K562 (cell line): ENCODE measurements around the gene SLC22A12. TPM values are rescaled to one million over a fixed set of nuclear protein-coding genes. Genes with fewer than 3 reads are reported as not detected.

Experiments used
- ARID1B ChIP-seq: fragments of 450-650 bp; IDR thresholded peaks from 2 replicates; pipeline ENCODE4 v1.6.1; 2016; ENCODE audit warnings: antibody characterized with exemption, mild to moderate bottlenecking, inconsistent platforms
- CHD2 ChIP-seq: IDR thresholded peaks from 2 replicates; pipeline ENCODE4 v1.6.1; 2011; ENCODE audit warnings: low read depth, low read length
- FOS ChIP-seq: IDR thresholded peaks from 3 replicates; pipeline ENCODE4 v1.6.1; 2011; ENCODE audit not compliant: insufficient read length; ENCODE audit errors: extremely low read depth
- MLLT1 ChIP-seq, 2 experiments: fragments of 450-650 bp; IDR thresholded peaks; 2 replicates each; pipeline ENCODE4 v1.6.1; 2016
- NFRKB ChIP-seq: fragments of 450-650 bp; IDR thresholded peaks from 2 replicates; pipeline ENCODE4 v1.6.1; 2016; ENCODE audit warnings: low read depth
- NKRF ChIP-seq: fragments of 450-650 bp; IDR thresholded peaks from 2 replicates; pipeline ENCODE4 v1.6.1; 2016; ENCODE audit warnings: borderline replicate concordance
- PHF8 ChIP-seq: fragments of 200-600 bp; sonication (generic); IDR thresholded peaks from 2 replicates; pipeline ENCODE4 v1.6.1; 2012; ENCODE audit warnings: mixed run types, mild to moderate bottlenecking, inconsistent platforms, low read length, moderate library complexity, borderline replicate concordance
- PYGO2 ChIP-seq: fragments of 450-650 bp; IDR thresholded peaks from 2 replicates; pipeline ENCODE4 v1.6.1; 2016; ENCODE audit warnings: mild to moderate bottlenecking, missing genetic modification characterization, moderate library complexity, missing compliant biosample characterization
- RBBP5 ChIP-seq: fragments of 200-600 bp; sonication (generic); IDR thresholded peaks from 2 replicates; pipeline ENCODE4 v1.6.1; 2012; ENCODE audit warnings: borderline replicate concordance, mild to moderate bottlenecking, low read length, control low read depth, inconsistent platforms; ENCODE audit not compliant: insufficient read depth, poor library complexity, severe bottlenecking
- SAFB ChIP-seq: fragments of 200-400 bp; formaldehyde crosslinking; IDR thresholded peaks from 2 replicates; pipeline ENCODE4 v1.6.1; 2017; ENCODE audit warnings: low read depth, low read length, borderline replicate concordance
- SAFB2 ChIP-seq: fragments of 200-400 bp; formaldehyde crosslinking; IDR thresholded peaks from 2 replicates; pipeline ENCODE4 v1.6.1; 2018; ENCODE audit warnings: borderline replicate concordance, low read length, low read depth, moderate library complexity; ENCODE audit not compliant: severe bottlenecking
- SNRNP70 ChIP-seq: fragments of 200-400 bp; formaldehyde crosslinking; optimal IDR thresholded peaks from 2 replicates; pipeline ENCODE3; 2017; ENCODE audit warnings: low read depth, low read length
- ZC3H8 ChIP-seq: fragments of 450-650 bp; IDR thresholded peaks from 2 replicates; pipeline ENCODE4 v1.6.1; 2017
- ZKSCAN8 ChIP-seq: fragments of 200-800 bp; sonication (Bioruptor generic); IDR thresholded peaks from 2 replicates; pipeline ENCODE4 v1.6.1; 2016; ENCODE audit warnings: missing genetic modification characterization, missing compliant biosample characterization
- polyA plus RNA-seq, 8 experiments: library from polyadenylated mRNA; depleted of rRNA in 4 of 8; stranded (reverse) in 5 of 8; unstranded in 3 of 8; fragments of >200 nt; fragmentation: Nextera tagmentation in 2 of 8; fragmentation: Illumina TruSeq in 1 of 8; extraction: Ambion mirVana in 2 of 8; extraction: Trizol in 1 of 8; gene quantifications; 2 replicates each; pipeline versions ENCODE4 v1.2.1 to v1.2.3, GENCODE V29; 2011 to 2014; ENCODE audit warnings: inconsistent platforms in 1 of 8, missing spikeins in 1 of 8
- total RNA-seq, 7 experiments: library from RNA; depleted of rRNA in 6 of 7; stranded (reverse); fragments of >200 nt in 6 of 7; fragmentation: Illumina TruSeq in 2 of 7; extraction: Trizol in 2 of 7; gene quantifications; 2 replicates each; pipeline versions ENCODE4 v1.2.1 to v1.2.3, GENCODE V29; 2011 to 2021; ENCODE audit warnings: low replicate concordance in 1 of 7
- TF ChIP-seq, protein P1 (sequence below): sonication (generic); formaldehyde crosslinking; IDR thresholded peaks from 2 replicates; pipeline ENCODE4 v1.8.0; 2022; ENCODE audit warnings: mild to moderate bottlenecking, missing genetic modification reagents
- TF ChIP-seq, protein P2 (sequence below): IDR thresholded peaks from 2 replicates; pipeline ENCODE4 v1.6.1; 2016; ENCODE audit warnings: missing genetic modification characterization, missing compliant biosample characterization
- TF ChIP-seq, protein P3 (sequence below): fragments of 250-450 bp; sonication (Bioruptor Pico); IDR thresholded peaks from 2 replicates; pipeline ENCODE4 v1.5.1; 2021; ENCODE audit warnings: mild to moderate bottlenecking

SLC22A12 gene
- total and polyA plus RNA-seq, 9 of the 15 experiments (the other 6 are each of a cell fraction or from before 2014, with no cell fraction given) = not detected

GRCh38 chr11:64543818-64544217 lies 47.2 kb upstream of the SLC22A12 start (continued):
- TF ChIP-seq MLLT1 (IDR thresholded peaks at IDR 0.05) = 0 out of 4 replicates have a peak, but pooled peaks of 1 of the 2 experiments have one; percentile 24
- TF ChIP-seq, protein P1, sequence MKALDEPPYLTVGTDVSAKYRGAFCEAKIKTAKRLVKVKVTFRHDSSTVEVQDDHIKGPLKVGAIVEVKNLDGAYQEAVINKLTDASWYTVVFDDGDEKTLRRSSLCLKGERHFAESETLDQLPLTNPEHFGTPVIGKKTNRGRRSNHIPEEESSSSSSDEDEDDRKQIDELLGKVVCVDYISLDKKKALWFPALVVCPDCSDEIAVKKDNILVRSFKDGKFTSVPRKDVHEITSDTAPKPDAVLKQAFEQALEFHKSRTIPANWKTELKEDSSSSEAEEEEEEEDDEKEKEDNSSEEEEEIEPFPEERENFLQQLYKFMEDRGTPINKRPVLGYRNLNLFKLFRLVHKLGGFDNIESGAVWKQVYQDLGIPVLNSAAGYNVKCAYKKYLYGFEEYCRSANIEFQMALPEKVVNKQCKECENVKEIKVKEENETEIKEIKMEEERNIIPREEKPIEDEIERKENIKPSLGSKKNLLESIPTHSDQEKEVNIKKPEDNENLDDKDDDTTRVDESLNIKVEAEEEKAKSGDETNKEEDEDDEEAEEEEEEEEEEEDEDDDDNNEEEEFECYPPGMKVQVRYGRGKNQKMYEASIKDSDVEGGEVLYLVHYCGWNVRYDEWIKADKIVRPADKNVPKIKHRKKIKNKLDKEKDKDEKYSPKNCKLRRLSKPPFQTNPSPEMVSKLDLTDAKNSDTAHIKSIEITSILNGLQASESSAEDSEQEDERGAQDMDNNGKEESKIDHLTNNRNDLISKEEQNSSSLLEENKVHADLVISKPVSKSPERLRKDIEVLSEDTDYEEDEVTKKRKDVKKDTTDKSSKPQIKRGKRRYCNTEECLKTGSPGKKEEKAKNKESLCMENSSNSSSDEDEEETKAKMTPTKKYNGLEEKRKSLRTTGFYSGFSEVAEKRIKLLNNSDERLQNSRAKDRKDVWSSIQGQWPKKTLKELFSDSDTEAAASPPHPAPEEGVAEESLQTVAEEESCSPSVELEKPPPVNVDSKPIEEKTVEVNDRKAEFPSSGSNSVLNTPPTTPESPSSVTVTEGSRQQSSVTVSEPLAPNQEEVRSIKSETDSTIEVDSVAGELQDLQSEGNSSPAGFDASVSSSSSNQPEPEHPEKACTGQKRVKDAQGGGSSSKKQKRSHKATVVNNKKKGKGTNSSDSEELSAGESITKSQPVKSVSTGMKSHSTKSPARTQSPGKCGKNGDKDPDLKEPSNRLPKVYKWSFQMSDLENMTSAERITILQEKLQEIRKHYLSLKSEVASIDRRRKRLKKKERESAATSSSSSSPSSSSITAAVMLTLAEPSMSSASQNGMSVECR = no peak
- TF ChIP-seq CHD2 = no peak
- no peak for TF ChIP-seq NKRF
- TF ChIP-seq, protein P2, sequence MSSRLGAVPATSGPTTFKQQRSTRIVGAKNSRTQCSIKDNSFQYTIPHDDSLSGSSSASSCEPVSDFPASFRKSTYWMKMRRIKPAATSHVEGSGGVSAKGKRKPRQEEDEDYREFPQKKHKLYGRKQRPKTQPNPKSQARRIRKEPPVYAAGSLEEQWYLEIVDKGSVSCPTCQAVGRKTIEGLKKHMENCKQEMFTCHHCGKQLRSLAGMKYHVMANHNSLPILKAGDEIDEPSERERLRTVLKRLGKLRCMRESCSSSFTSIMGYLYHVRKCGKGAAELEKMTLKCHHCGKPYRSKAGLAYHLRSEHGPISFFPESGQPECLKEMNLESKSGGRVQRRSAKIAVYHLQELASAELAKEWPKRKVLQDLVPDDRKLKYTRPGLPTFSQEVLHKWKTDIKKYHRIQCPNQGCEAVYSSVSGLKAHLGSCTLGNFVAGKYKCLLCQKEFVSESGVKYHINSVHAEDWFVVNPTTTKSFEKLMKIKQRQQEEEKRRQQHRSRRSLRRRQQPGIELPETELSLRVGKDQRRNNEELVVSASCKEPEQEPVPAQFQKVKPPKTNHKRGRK = peak; percentile 98
- no peak for TF ChIP-seq FOS
- TF ChIP-seq PHF8 = no peak
- TF ChIP-seq SNRNP70 = no peak
- no peak for TF ChIP-seq ZC3H8
- TF ChIP-seq NFRKB = no peak
- no peak for TF ChIP-seq SAFB
- no peak for TF ChIP-seq ZKSCAN8 (CRISPR knock-in tag)
- TF ChIP-seq, protein P3, sequence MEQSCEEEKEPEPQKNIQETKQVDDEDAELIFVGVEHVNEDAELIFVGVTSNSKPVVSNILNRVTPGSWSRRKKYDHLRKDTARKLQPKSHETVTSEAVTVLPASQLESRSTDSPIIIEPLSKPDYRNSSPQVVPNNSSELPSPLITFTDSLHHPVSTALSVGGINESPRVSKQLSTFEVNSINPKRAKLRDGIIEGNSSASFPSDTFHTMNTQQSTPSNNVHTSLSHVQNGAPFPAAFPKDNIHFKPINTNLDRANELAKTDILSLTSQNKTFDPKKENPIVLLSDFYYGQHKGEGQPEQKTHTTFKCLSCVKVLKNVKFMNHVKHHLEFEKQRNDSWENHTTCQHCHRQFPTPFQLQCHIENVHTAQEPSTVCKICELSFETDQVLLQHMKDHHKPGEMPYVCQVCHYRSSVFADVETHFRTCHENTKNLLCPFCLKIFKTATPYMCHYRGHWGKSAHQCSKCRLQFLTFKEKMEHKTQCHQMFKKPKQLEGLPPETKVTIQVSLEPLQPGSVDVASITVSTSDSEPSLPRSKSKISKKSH (CRISPR knock-in tag) = no peak
- no peak for TF ChIP-seq SAFB2
- no peak for TF ChIP-seq ARID1B
- no peak for TF ChIP-seq PYGO2
- no peak for TF ChIP-seq RBBP5
